ENCODE results near the gene DIPK1C. TPM values are rescaled to one million over a fixed set of nuclear protein-coding genes. Genes with fewer than 3 reads are reported as not detected.

The DIPK1C gene
- polyA plus RNA-seq (2013): not detected in 2 replicates

- no peak for DNase-seq
- no peak within 1 kb of the TSS for H3K23ac ChIP-seq (ENCODE audit: low read length)
- H3K9me3 ChIP-seq (ENCODE audit: insufficient read depth, low read depth, low read length): no peaks in the 10 kb centered on the region
- no peak within 1 kb of the TSS for H2AK5ac ChIP-seq (ENCODE audit: low read length)
- peak within 1 kb of the TSS; percentile 47 for H2AFZ ChIP-seq (ENCODE audit: insufficient read depth, low read length, poor library complexity)
- peaks cover 33% of the 10 kb centered on the region for H3K27me3 ChIP-seq (ENCODE audit: insufficient read depth, low read length)
- H3K14ac ChIP-seq (ENCODE audit: low read length): no peak within 1 kb of the TSS
- no CpG with 5 or more reads among the region's 76 CpGs for WGBS (ENCODE audit: extremely low coverage, insufficient coverage, insufficient read length)
- H3K4ac ChIP-seq (ENCODE audit: low read depth, low read length): no peak within 1 kb of the TSS
- peak within 1 kb of the TSS; percentile 74 for H3K4me2 ChIP-seq (ENCODE audit: low read length)
- H2BK5ac ChIP-seq (ENCODE audit: low read depth, low read length, poor library complexity): no peak within 1 kb of the TSS
- H3K36me3 ChIP-seq (ENCODE audit: control insufficient read depth in 1 of 2, insufficient read depth in 2 of 2, low read length in 2 of 2): no peaks in the 10 kb centered on the region
- no peak within 1 kb of the TSS for H3K27ac ChIP-seq (ENCODE audit: low read depth, low read length)
- H4K91ac ChIP-seq (ENCODE audit: low read depth, low read length): no peak within 1 kb of the TSS
- no peak within 1 kb of the TSS for H2BK120ac ChIP-seq (ENCODE audit: insufficient read depth, low read length, poor library complexity)
- no peak within 1 kb of the TSS for H4K12ac ChIP-seq (ENCODE audit: low read depth, low read length)
- peak within 1 kb of the TSS; percentile 21 for H3K4me3 ChIP-seq (ENCODE audit: low read depth, low read length)
- no peak within 1 kb of the TSS for H3K9ac ChIP-seq (ENCODE audit: low read length)
- H3K4me1 ChIP-seq (ENCODE audit: control insufficient read depth in 1 of 2, insufficient read depth in 2 of 2, low read length in 2 of 2): peaks cover 6% of the 10 kb centered on the region in 2 experiments
- no peak within 1 kb of the TSS for H4K8ac ChIP-seq (ENCODE audit: low read depth, low read length)
- no peak within 1 kb of the TSS for H2BK12ac ChIP-seq (ENCODE audit: low read length)
- H3K18ac ChIP-seq (ENCODE audit: low read length): no peak within 1 kb of the TSS
- no peaks in the 10 kb centered on the region for H3K79me2 ChIP-seq (ENCODE audit: control insufficient read depth, insufficient read depth, low read length, poor library complexity)
- H3K79me1 ChIP-seq (ENCODE audit: low read length): no peaks in the 10 kb centered on the region
Measured at GRCh38 chr18:74457043-74457724, at the start of gene DIPK1C. Gene DIPK1C, minus strand, starts transcription at chr18:74457308. Its CDS starts 49 bp downstream, at chr18:74457259.

- Histone ChIP-seq H3K14ac (ENCODE audit: low read length) (no peak overlapping the region), H3K36me3 (ENCODE audit: control insufficient read depth in 1 of 2, insufficient read depth in 2 of 2, low read length in 2 of 2) (peaks cover 69 to 71% of the 10 kb centered on the region in 2 experiments), H4K8ac (ENCODE audit: low read depth, low read length) (no peak overlapping the region), H3K4me2 (ENCODE audit: low read length) (no peak overlapping the region), H2BK5ac (ENCODE audit: low read depth, low read length, poor library complexity) (no peak overlapping the region), H3K9ac (ENCODE audit: low read length) (no peak overlapping the region), H3K27ac (ENCODE audit: low read depth, low read length) (no peak overlapping the region), H3K23ac (ENCODE audit: low read length) (no peak overlapping the region), H4K12ac (ENCODE audit: low read depth, low read length) (no peak overlapping the region), H3K9me3 (ENCODE audit: insufficient read depth, low read depth, low read length) (no peaks in the 10 kb centered on the region), H3K27me3 (ENCODE audit: insufficient read depth, low read length) (no peaks in the 10 kb centered on the region), H4K91ac (ENCODE audit: low read depth, low read length) (no peak overlapping the region), H3K79me1 (ENCODE audit: low read length) (peaks cover 2% of the 10 kb centered on the region), H2BK120ac (ENCODE audit: insufficient read depth, low read length, poor library complexity) (no peak overlapping the region), H3K79me2 (ENCODE audit: control insufficient read depth, insufficient read depth, low read length, poor library complexity) (peaks cover 6% of the 10 kb centered on the region), H2AK5ac (ENCODE audit: low read length) (no peak overlapping the region), H2AFZ (ENCODE audit: insufficient read depth, low read length, poor library complexity) (no peak overlapping the region), H3K4ac (ENCODE audit: low read depth, low read length) (peak overlapping the region; percentile 9), H3K4me3 (ENCODE audit: low read depth, low read length) (no peak overlapping the region), H3K18ac (ENCODE audit: low read length) (no peak overlapping the region), H3K4me1 (ENCODE audit: control insufficient read depth in 1 of 2, insufficient read depth in 2 of 2, low read length in 2 of 2) (peaks cover 0 to 2% of the 10 kb centered on the region in 2 experiments), H2BK12ac (ENCODE audit: low read length) (no peak overlapping the region)
- no peak for DNase-seq
- WGBS (ENCODE audit: extremely low coverage, insufficient coverage, insufficient read length): no CpG with 5 or more reads among the region's 11 CpGs
Measured at GRCh38 chr18:74506448-74507084, 49.5 kb upstream of the DIPK1C start.

DNA sequence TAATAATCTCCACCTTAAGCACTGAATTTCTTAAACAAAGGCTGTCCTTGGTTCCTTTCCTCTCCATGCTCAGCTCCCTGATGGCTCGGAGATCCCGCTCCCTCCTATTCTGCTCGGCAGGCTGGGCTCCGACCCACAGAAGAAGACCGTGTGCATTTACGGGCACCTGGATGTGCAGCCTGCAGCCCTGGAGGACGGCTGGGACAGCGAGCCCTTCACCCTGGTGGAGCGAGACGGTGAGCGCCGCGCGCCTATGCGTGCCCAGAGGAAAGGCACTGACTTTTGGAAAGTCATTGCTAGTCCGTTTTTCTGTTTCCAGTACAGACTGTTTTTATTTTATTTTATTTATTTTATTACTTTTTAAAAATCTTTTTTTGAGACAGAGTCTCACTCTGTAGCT, 48.7 kb upstream of the DIPK1C start:
- H2AK5ac ChIP-seq (ENCODE audit: low read length): no peak overlapping the region
- H3K79me2 ChIP-seq (ENCODE audit: control insufficient read depth, insufficient read depth, low read length, poor library complexity): peaks cover 8% of the 10 kb centered on the region
- no peak overlapping the region for H3K4me3 ChIP-seq (ENCODE audit: low read depth, low read length)
- no peaks in the 10 kb centered on the region for H3K9me3 ChIP-seq (ENCODE audit: insufficient read depth, low read depth, low read length)
- no peak overlapping the region for H4K12ac ChIP-seq (ENCODE audit: low read depth, low read length)
- H3K27me3 ChIP-seq (ENCODE audit: insufficient read depth, low read length): no peaks in the 10 kb centered on the region
- DNase-seq: no peak
- H2BK5ac ChIP-seq (ENCODE audit: low read depth, low read length, poor library complexity): no peak overlapping the region
- H2AFZ ChIP-seq (ENCODE audit: insufficient read depth, low read length, poor library complexity): no peak overlapping the region
- peaks cover 5% of the 10 kb centered on the region for H3K79me1 ChIP-seq (ENCODE audit: low read length)
- no peak overlapping the region for H3K9ac ChIP-seq (ENCODE audit: low read length)
- H3K27ac ChIP-seq (ENCODE audit: low read depth, low read length): no peak overlapping the region
- no peak overlapping the region for H3K18ac ChIP-seq (ENCODE audit: low read length)
- H2BK120ac ChIP-seq (ENCODE audit: insufficient read depth, low read length, poor library complexity): no peak overlapping the region
- WGBS (ENCODE audit: extremely low coverage, insufficient coverage, insufficient read length): no CpG with 5 or more reads among the region's 16 CpGs
- no peak overlapping the region for H3K4me2 ChIP-seq (ENCODE audit: low read length)
- H3K4me1 ChIP-seq (ENCODE audit: control insufficient read depth in 1 of 2, insufficient read depth in 2 of 2, low read length in 2 of 2): peaks cover 0 to 2% of the 10 kb centered on the region in 2 experiments
- H2BK12ac ChIP-seq (ENCODE audit: low read length): no peak overlapping the region
- no peak overlapping the region for H4K8ac ChIP-seq (ENCODE audit: low read depth, low read length)
- H3K4ac ChIP-seq (ENCODE audit: low read depth, low read length): no peak overlapping the region
- no peak overlapping the region for H4K91ac ChIP-seq (ENCODE audit: low read depth, low read length)
- no peak overlapping the region for H3K23ac ChIP-seq (ENCODE audit: low read length)
- no peak overlapping the region for H3K14ac ChIP-seq (ENCODE audit: low read length)
- peaks cover 64 to 66% of the 10 kb centered on the region in 2 experiments for H3K36me3 ChIP-seq (ENCODE audit: control insufficient read depth in 1 of 2, insufficient read depth in 2 of 2, low read length in 2 of 2)

GRCh38 chr18:74503137-74503536, 46.0 kb upstream of the DIPK1C start:
- H3K4me2 ChIP-seq (ENCODE audit: low read length): no peak overlapping the region
- H2BK12ac ChIP-seq (ENCODE audit: low read length): no peak overlapping the region
- H4K8ac ChIP-seq (ENCODE audit: low read depth, low read length): no peak overlapping the region
- no peak overlapping the region for H3K4me3 ChIP-seq (ENCODE audit: low read depth, low read length)
- H2BK120ac ChIP-seq (ENCODE audit: insufficient read depth, low read length, poor library complexity): no peak overlapping the region
- H3K79me2 ChIP-seq (ENCODE audit: control insufficient read depth, insufficient read depth, low read length, poor library complexity): peaks cover 10% of the 10 kb centered on the region
- no peak for DNase-seq
- no peaks in the 10 kb centered on the region for H3K27me3 ChIP-seq (ENCODE audit: insufficient read depth, low read length)
- H3K9ac ChIP-seq (ENCODE audit: low read length): no peak overlapping the region
- peaks cover 9% of the 10 kb centered on the region in 2 experiments for H3K4me1 ChIP-seq (ENCODE audit: control insufficient read depth in 1 of 2, insufficient read depth in 2 of 2, low read length in 2 of 2)
- H2AFZ ChIP-seq (ENCODE audit: insufficient read depth, low read length, poor library complexity): no peak overlapping the region
- no peaks in the 10 kb centered on the region for H3K9me3 ChIP-seq (ENCODE audit: insufficient read depth, low read depth, low read length)
- no peak overlapping the region for H4K12ac ChIP-seq (ENCODE audit: low read depth, low read length)
- H3K27ac ChIP-seq (ENCODE audit: low read depth, low read length): no peak overlapping the region
- WGBS (ENCODE audit: extremely low coverage, insufficient coverage, insufficient read length): no CpG with 5 or more reads among the region's 4 CpGs
- H3K23ac ChIP-seq (ENCODE audit: low read length): no peak overlapping the region
- no peak overlapping the region for H3K14ac ChIP-seq (ENCODE audit: low read length)
- H2AK5ac ChIP-seq (ENCODE audit: low read length): no peak overlapping the region
- H4K91ac ChIP-seq (ENCODE audit: low read depth, low read length): no peak overlapping the region
- H3K79me1 ChIP-seq (ENCODE audit: low read length): peaks cover 7% of the 10 kb centered on the region
- H2BK5ac ChIP-seq (ENCODE audit: low read depth, low read length, poor library complexity): no peak overlapping the region
- H3K36me3 ChIP-seq (ENCODE audit: control insufficient read depth in 1 of 2, insufficient read depth in 2 of 2, low read length in 2 of 2): peaks cover 40 to 43% of the 10 kb centered on the region in 2 experiments
- no peak overlapping the region for H3K18ac ChIP-seq (ENCODE audit: low read length)
- H3K4ac ChIP-seq (ENCODE audit: low read depth, low read length): peak overlapping the region; percentile 97

Data from trophoblast cell (in vitro differentiated cells and primary cell).